IPS-18c (cell line): ENCODE data around the gene FHIT.
"Not testable (repeated sequence)": the region's sequence is repeated elsewhere in the genome, so short reads cannot be mapped to it uniquely, and the experiment has no call there.

Experiments used
- H3K4me3 ChIP-seq: 2 replicates; pipeline ENCODE4 v1.7.0; 2013; ENCODE audit warnings: low read depth, mild to moderate bottlenecking, low read length, moderate library complexity; ENCODE audit not compliant: insufficient read depth
- H3K9me3 ChIP-seq: one replicate; pipeline ENCODE4 v1.6.1; 2013; ENCODE audit warnings: mild to moderate bottlenecking, low read length, moderate library complexity; ENCODE audit not compliant: control insufficient read depth, insufficient read depth

Gene FHIT

DNA sequence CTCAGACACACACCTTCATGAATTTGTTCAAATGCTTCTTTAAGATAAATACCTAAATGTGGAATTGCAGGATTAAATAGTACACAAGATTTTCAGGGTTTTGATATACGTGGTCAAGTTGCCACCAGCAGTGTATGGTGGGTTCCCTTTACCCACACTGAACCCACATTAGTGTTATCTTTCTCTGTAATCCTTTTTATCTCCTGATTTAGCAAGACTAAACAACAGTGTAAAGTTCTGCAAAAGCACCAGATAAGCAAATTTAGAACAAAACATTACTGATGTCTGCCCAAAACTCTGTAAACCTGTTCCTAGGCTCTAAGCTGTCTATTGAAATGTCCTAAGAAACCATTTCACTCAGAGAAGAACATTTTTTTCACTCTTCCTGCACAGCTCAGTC is 352.9 kb downstream of the FHIT start:
- Histone ChIP-seq H3K9me3 (no peaks in the 10 kb centered on the region), H3K4me3 (no peak overlapping the region)

DNA sequence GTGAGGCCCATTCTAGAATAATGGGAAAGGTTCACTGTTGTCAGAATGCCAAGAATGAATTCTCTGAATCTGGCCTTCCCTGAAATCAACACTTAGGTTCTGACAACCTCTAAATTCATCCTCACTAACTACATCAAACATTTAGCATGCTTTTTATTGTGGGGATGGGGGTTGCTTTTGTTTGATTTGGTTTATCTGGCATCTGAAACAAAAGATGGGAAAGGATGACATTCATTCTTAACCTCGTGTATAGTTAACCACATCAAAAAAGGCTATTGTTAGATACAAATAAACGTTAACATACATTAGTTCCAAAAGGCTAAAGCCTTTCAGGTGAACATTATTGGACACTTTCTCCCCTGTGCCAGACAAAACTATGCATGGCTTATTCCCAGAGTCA is 357.3 kb downstream of the FHIT start:
- Histone ChIP-seq H3K4me3 (no peak overlapping the region), H3K9me3 (no peaks in the 10 kb centered on the region)

DNA sequence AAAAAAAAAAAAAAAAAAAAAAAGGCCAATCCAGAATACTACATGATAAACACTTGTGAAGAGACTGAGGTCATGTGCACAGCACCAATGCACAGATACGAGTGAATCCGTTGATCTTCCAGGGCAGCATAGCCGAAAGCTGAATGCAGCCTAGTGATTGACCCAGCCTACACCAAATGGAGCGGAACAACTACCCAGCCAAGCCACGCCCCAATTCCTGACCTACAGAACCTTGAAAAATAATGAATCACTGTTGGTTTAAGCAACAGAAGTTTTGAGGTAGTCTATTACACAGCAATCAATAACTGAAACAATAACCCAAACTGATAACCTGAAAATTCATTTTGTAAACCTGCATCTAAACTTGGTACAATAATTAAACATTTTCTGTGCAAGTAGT is 361.0 kb downstream of the FHIT start:
- peaks cover 2% of the 10 kb centered on the region for H3K9me3 ChIP-seq
- H3K4me3 ChIP-seq: no peak overlapping the region

DNA sequence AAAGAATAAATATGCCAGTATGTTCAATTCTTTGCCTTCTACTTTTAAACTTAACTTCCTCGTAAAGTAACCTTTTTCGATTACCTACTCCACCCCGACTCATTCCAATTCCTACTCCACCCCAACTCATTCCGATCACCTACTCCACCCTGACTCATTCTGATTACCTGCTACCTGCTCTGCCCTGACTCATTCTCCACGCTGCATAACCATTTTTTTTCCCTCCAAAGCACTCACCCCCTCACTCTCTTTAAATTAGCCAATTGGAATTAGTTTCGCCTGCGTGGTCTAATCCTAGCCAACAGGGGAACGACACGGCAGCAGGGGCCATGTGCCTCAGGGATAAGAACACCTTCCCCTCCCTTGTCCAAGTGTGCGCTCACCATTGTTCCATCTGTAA is 362.3 kb downstream of the FHIT start:
- H3K4me3 ChIP-seq, H3K9me3 ChIP-seq: not testable (repeated sequence)

DNA sequence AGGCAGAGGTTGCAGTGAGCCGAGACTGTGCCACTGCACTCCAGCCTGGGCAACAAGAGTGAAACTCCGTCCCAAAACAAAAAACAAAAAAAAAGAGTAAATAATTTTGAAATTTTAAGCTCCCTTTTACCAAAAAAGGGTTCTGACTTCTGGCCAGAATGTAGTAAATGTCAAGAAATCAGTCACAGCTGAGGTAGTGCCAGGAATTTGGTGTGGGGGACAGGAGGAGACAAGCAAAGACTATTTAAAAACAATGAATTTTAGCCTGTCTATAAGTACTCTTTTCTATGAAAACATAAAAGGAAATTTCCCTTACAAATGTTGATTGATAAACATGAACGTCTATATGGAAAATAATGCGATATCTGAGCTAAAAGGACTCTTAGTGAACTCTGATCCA is 363.7 kb downstream of the FHIT start:
- H3K9me3 ChIP-seq: peaks cover 2% of the 10 kb centered on the region
- H3K4me3 ChIP-seq: no peak overlapping the region

DNA sequence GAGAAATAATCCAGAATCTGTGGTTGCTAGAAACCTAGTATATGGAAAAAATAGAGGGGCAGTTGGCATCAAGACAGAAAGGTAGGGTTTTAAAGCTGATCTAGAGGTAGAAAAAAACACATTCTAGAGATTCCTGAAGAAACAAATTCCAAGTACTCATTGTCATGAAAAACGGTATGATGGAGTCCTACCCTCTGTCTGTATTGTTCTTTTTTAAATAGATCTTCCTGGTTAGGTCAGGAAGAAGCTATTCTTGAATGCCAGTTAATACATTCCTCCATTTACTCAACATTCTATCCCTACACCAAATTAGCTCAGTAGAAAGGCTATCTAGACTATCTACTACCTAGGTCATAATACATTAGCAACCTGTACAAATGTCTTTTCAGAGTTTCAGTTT is 364.7 kb downstream of the FHIT start:
- H3K9me3 ChIP-seq: peaks cover 2% of the 10 kb centered on the region
- H3K4me3 ChIP-seq: no peak overlapping the region

DNA sequence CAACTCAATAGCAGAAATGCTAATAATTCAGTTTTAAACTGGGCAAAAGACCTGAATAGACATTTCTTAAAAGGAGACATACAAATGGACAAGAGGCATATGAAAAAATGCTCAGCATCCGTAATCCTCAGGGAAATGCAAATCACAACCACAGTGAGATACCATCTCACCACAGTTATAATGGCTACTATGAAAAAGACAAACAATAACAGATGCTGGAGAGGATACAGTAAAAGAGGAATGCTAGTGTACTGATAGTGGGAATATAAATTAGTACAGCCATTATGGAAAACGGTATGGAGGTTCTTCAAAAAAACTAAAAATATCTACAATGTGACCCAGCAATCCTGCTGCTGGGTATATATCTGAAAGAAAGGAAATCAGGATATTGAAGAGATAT is 367.2 kb downstream of the FHIT start:
- H3K9me3 ChIP-seq: peaks cover 2% of the 10 kb centered on the region
- no peak overlapping the region for H3K4me3 ChIP-seq

DNA sequence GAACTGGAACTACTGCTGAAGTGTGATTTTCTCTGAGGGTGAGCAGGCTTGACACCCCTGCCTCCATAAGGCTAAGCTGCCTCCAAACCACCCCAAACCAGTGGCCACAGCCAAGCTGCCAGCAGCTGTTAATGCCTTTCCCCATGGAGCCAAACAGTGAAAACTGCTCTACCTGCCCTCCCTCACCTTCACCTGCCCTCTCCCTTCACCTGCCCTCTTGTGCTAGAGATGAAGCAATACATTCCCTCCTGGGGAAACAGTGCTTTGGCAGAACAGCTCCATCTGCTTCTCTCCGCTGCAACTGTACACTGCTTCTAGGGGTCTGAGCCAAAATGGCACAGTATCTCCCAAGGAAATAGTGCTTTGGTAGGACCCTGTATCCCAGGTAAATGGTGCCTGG is 374.1 kb downstream of the FHIT start:
- no peak overlapping the region for H3K4me3 ChIP-seq
- H3K9me3 ChIP-seq: no peaks in the 10 kb centered on the region

DNA sequence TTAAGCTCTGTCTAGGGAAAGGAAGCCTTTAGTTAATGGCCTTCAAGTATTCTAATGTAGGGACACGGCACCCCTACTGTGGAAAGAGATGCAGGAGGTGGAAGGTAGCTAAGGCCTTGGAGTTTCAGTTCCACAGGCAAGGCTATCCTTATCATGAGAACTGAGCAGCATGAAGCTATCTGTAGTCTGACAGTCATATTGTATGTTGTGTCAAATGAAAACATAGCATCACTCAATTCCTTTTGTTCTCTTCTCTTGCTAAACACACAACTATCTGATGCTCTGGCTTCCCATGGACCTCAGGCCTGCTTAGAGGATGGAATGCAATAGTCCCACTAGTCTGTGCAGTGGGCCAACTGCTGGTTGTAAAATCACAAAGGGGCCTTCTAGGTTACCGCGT is 380.9 kb downstream of the FHIT start:
- H3K9me3 ChIP-seq: no peaks in the 10 kb centered on the region
- no peak overlapping the region for H3K4me3 ChIP-seq

DNA sequence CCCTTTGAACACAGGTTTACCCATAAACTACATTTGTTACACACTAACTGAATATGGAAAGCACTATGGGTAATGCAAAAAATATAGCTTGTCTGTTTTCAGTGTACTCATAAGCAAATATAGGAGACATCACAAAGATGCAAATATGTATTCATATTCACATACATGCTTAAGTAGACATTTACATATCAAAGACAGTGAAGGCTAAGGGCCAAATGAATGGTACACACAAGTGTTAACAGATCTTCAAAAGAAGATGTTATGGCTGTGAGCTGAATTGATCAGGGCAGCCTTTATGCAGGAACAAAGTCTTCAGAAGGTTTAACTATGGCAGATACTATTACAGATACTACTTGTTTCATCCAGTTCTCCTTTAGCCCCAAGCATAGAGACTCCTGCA is 384.1 kb downstream of the FHIT start:
- peaks cover 4% of the 10 kb centered on the region for H3K9me3 ChIP-seq
- no peak overlapping the region for H3K4me3 ChIP-seq

DNA sequence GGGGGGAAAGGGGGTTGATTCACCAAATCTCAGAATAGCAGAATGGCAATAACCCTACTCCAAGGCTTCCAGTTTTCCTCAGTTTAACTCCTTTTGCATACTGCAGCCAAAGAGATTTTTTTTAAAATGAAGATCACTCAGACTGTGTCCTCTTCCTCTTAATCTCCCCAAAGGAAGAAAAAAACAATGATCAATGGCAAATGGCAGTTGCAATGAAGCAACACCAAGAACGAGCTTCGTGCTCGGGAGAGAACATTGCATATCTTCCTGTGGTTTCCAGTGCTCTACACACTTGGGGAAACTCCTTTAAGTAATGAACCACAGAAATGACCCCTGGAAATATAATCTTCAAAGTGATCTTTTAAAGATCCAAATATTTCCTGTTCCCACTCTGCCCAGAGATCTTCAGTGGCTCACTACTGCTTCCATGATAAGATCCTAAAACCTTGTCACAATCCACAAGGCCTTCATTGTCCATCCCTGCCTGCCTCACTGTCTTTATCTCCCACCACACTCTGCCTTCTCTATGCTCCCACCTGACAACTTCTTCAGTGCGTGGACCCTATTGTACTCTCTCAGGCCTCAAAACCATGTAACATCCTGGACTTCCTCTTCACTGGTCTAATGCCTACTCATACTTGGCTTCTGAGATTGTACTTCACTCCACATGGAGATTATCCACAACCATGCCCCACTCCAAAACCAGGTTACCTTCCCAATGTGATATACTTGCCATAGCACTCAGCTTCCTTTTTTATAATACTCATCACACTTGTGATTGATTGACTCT is 394.8 kb downstream of the FHIT start:
- H3K9me3 ChIP-seq: peaks cover 2% of the 10 kb centered on the region
- H3K4me3 ChIP-seq: no peak overlapping the region

DNA sequence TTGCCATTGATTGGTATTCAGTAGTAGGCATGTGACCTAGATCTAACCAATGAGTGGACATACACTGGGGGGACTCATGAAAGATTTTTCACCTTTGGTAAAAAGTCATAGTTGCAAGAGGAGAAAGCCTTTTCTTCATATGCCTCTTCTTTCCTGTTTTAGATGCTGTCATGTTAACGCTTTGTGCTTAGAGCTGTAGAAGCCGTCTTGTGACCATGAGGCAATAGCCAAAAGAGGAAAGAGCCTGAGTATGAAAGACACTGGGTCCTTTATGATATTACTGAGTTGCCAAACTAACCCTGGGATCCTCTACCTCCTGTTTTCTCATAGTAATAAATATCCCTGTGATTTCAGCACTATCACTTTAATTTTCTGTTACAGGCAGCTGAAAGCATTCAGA is 396.0 kb downstream of the FHIT start:
- no peaks in the 10 kb centered on the region for H3K9me3 ChIP-seq
- no peak overlapping the region for H3K4me3 ChIP-seq

DNA sequence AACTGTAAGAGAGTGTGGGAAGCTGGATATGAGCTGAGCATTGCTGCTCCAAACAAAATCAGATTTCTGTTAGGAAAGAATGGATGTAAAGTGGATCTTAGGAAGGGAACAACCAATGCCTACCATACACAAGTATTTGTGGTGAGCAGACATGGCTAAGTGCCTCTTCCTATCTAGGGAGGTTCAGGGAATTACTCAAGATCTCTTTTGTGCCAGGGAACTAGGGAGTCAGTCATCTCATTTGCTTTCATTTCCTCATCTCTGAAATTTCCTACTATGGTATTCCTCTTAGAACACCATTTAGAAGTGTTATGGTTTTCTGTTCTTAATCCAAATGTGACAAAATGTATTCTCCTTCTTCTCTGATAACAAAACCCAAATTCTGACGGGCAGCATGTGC is 396.5 kb downstream of the FHIT start:
- no peaks in the 10 kb centered on the region for H3K9me3 ChIP-seq
- no peak overlapping the region for H3K4me3 ChIP-seq

DNA sequence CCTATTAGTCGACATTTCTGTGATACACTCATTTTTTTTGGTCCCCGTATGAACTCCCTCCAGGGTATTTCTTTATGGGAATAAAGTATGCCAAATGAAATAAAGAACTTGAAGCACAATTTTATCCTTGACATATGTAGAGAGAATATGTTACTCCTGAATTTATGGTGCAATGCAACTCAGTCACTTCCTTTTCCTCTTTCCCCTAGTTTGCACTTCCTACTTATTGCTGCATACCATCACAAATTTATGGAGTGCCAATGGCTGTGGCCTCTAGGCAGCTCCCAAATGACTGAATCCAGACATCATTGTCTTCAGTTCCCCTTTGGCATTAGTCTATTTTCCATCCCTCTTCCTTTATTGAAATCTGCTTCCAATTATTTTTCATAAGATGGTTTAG is 403.5 kb downstream of the FHIT start:
- H3K4me3 ChIP-seq: no peak overlapping the region
- peaks cover 2% of the 10 kb centered on the region for H3K9me3 ChIP-seq

DNA sequence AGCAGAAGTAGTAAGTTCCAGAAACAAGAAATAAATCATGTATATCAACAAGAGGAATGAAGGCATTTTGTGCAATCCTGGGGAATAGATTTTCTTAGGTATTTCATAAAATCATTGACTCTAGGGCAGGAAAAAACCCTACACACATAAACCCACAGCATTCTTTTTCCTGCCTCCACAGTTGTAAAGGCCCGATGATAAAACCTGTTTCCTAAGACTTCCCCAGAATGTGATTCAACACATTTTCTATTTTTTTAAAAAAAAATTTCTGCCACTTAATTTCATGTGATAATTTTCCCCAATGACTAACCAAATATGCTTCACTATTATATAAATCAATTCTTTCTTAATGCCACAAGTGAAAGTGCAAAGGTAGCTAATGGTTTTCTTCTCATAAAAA is 407.0 kb downstream of the FHIT start:
- H3K4me3 ChIP-seq: no peak overlapping the region
- peaks cover 2% of the 10 kb centered on the region for H3K9me3 ChIP-seq

DNA sequence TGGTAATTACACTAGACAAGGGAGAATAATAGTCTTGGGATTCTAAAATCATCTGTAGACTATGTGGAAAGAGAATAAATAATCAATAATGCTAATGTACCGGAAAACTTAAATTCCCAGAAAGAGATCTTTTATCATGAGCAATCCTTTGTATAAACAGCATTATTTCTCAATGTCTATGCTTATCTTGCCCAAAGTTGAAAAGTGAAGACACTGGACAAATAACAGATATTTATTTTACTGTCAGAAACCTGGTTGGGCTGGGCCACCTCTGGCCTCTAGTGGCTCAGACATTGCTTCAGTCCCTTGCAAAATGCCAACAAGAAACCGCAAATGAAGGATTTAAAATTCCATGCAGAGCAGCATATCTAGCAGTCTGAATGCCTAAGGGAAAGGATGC is 409.9 kb downstream of the FHIT start:
- no peak overlapping the region for H3K4me3 ChIP-seq
- no peaks in the 10 kb centered on the region for H3K9me3 ChIP-seq

DNA sequence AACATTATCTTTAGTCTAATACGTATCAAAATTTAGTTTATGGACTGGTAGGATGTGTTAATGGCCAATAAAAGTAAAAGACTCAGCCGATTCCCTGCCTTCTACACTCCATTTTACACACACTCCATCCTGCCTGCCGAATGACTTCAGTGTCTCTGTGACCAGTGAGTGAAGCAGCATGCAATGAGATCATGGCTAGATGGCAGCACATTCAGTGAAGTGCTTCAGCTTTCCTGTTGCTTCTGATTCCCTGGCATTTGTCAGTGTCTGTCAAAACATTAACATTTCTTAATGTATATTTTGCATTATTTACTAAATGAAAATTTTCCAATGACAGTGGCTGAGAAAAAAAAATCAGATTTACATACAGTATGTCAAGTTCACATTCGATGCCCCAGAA is 412.0 kb downstream of the FHIT start:
- Histone ChIP-seq H3K4me3 (no peak overlapping the region), H3K9me3 (no peaks in the 10 kb centered on the region)

DNA sequence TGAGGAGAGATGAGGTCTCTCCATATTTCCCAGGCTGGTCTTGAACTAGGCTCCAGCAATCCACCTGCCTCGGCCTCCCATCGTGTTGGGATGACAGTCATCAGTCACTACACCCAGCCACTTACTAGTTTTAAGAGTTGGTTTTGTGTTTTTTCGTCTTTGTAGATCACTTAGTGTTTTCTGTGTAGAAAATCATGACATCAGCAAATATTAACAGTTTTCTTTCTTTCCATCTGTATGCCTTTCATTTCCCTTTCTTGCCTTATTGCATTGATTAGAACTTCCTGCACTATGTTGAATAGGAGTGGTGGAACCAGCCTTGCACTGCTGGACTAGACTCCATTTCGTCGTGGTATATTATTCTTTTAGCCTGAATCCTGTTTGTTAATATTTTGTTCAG is 415.5 kb downstream of the FHIT start:
- H3K9me3 ChIP-seq: no peaks in the 10 kb centered on the region
- H3K4me3 ChIP-seq: no peak overlapping the region

DNA sequence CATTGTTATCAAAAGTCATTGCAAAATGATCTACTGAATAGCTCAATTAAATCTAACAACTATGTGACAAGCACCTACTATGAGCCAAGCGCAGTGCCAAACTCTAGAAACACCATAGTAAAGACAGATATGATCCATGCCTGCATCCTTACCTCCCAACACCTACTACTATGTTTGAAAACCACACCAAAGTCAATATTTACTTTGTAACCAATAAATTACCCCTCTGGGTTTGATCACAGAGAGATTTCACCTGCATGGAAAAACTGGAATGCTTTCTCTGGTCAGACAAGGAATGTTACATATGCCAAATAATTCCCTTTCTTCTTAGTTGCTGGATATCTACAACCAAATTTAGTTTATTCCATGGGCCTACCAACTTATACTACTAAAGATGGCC is 422.2 kb downstream of the FHIT start:
- H3K4me3 ChIP-seq: no peak overlapping the region
- H3K9me3 ChIP-seq: no peaks in the 10 kb centered on the region
